ENCODE results near the gene IRX4. TPM values are rescaled to one million over a fixed set of nuclear protein-coding genes. Genes with fewer than 3 reads are reported as not detected.

The IRX4 gene
- total and polyA plus RNA-seq, 2 experiments from 2014 or later, result not detected

DNA sequence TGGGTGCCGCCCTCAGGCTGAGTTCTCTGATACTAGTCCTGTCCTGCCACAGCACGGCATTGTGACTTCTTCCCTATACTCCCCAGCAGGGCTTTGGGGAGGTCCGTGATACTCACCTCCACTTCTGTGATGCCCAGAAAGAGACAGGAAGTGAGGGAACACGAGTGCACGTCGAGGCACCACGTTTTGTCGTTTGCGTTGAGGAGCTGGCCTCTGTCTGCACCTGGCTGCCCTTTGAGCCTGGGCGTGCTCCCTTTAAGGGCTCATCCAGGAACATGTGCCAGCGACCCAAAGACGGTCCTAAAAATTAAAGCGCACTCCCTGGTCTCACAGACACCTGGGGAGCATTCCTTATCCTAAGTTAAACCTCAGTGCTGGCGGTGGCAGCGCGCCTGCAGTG is 8.7 kb upstream of the IRX4 start:
- Histone ChIP-seq H3K27me3 (replicated peaks; ENCODE audit: insufficient read depth) (peaks cover 25% of the 10 kb centered on the region), H4K20me1 (ENCODE audit: insufficient read depth) (no peaks in the 10 kb centered on the region), H3F3A (ENCODE audit: insufficient read depth) (no peaks in the 10 kb centered on the region), H3K4me3 (no peak overlapping the region), H3K4me2 (ENCODE audit: unreplicated experiment) (no peak overlapping the region), H3K9me2 (ENCODE audit: insufficient read depth) (no peaks in the 10 kb centered on the region), H3K36me3 (ENCODE audit: low read depth) (no peaks in the 10 kb centered on the region), H3K9me3 (ENCODE audit: low read depth) (no peaks in the 10 kb centered on the region), H3K27ac (no peak overlapping the region), H3K9ac (no peak overlapping the region), H2AFZ (no peak overlapping the region), H3K4me1 (ENCODE audit: insufficient read depth) (no peaks in the 10 kb centered on the region), H3K79me2 (ENCODE audit: insufficient read depth) (no peaks in the 10 kb centered on the region)
- WGBS, 2 experiments (ENCODE audit: low coverage in 1 of 2, low lambda C conversion rate in 2 of 2, missing lambda C conversion rate in 2 of 2), result 56 to 57% methylated on average over 16 of the region's 16 CpGs
- DNase-seq, result no peak
- TF ChIP-seq EZH2phosphoT487 (IDR thresholded peaks at IDR 0.05; ENCODE audit: insufficient read depth, low read depth), result no peak
- no peak for TF ChIP-seq EZH2 (IDR thresholded peaks at IDR 0.05; ENCODE audit: insufficient read depth, poor library complexity, severe bottlenecking)
- in situ Hi-C loops (cut with MboI), result no loop called here

DNA sequence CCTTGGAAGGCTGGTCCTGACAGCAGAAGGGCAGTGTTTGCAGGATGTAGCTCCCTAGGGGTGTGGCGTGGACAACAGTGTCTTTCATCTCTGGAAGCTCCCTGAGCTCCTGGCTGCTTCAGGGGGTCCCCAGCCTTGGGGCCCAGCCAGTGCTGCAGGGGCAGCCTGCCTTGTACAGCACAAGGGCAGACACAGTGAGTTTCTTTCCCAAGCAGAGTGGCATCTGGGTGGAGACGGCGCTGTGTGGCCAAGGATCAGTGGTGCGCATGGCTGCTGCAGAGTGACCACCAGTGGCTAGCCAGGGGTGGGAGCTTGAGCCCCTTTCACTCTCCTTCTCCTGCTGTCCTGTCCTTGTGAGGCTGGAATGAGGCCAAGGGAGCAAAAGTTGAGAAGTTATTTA is 7.6 kb upstream of the IRX4 start:
- no peak overlapping the region for H3K27ac ChIP-seq
- H3K9me3 ChIP-seq (ENCODE audit: low read depth), result no peaks in the 10 kb centered on the region
- no peaks in the 10 kb centered on the region for H3K4me1 ChIP-seq (ENCODE audit: insufficient read depth)
- no peak overlapping the region for H2AFZ ChIP-seq
- in situ Hi-C loops (cut with MboI), result no loop called here
- no peak overlapping the region for H3K4me3 ChIP-seq
- no peak overlapping the region for H3K4me2 ChIP-seq (ENCODE audit: unreplicated experiment)
- no peak for DNase-seq
- no peaks in the 10 kb centered on the region for H3K79me2 ChIP-seq (ENCODE audit: insufficient read depth)
- H4K20me1 ChIP-seq (ENCODE audit: insufficient read depth), result no peaks in the 10 kb centered on the region
- WGBS, 2 experiments (ENCODE audit: low coverage in 1 of 2, low lambda C conversion rate in 2 of 2, missing lambda C conversion rate in 2 of 2), result 69 to 70% methylated on average over 4 of the region's 4 CpGs
- no peaks in the 10 kb centered on the region for H3K9me2 ChIP-seq (ENCODE audit: insufficient read depth)
- TF ChIP-seq EZH2 (IDR thresholded peaks at IDR 0.05; ENCODE audit: insufficient read depth, poor library complexity, severe bottlenecking), result no peak
- no peak for TF ChIP-seq EZH2phosphoT487 (IDR thresholded peaks at IDR 0.05; ENCODE audit: insufficient read depth, low read depth)
- H3F3A ChIP-seq (ENCODE audit: insufficient read depth), result no peaks in the 10 kb centered on the region
- no peak overlapping the region for H3K9ac ChIP-seq
- peaks cover 36% of the 10 kb centered on the region for H3K27me3 ChIP-seq (replicated peaks; ENCODE audit: insufficient read depth)
- H3K36me3 ChIP-seq (ENCODE audit: low read depth), result no peaks in the 10 kb centered on the region

DNA sequence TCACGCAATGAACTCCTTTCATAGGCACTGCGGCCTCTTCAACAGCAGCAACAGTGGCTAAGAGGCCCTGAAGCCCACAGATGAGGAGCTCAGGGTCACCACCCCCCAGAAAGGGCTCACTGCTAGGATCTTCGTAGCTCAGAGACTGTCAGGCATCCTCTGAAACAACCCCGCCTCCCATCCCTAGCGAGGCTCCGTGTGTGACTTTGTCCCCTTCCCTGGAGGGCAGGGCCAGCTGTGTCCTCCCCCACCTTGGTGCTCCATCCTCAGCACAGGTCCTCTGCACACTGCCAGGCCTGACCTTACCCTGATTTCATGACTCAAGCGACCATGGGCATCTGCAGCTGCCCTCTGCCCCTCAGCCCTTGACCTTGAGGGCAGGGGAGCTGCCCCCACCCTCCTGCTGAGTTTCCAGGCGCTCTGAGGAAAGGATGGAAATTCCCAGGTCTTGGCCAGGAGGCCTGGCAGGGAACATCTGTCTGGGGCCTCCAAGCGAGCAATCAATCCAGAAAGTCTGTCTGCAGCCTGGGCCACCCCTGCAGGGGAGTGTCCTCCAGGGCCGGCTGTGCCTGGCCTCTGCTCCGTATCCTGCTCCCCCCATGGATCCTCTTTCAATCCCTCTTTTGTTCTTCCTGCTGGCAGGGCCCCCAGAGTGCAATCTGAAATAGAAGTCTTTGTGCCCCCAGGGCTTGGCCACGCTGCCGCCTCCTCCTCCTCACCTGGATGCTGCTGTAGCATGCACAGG is 6.8 kb upstream of the IRX4 start:
- TF ChIP-seq EZH2phosphoT487 (IDR thresholded peaks at IDR 0.05; ENCODE audit: insufficient read depth, low read depth) (no peak), EZH2 (IDR thresholded peaks at IDR 0.05; ENCODE audit: insufficient read depth, poor library complexity, severe bottlenecking) (no peak)
- Histone ChIP-seq H3K27me3 (replicated peaks; ENCODE audit: insufficient read depth) (peaks cover 44% of the 10 kb centered on the region), H3K79me2 (ENCODE audit: insufficient read depth) (no peaks in the 10 kb centered on the region), H3K9me2 (ENCODE audit: insufficient read depth) (no peaks in the 10 kb centered on the region), H3K36me3 (ENCODE audit: low read depth) (no peaks in the 10 kb centered on the region), H2AFZ (no peak overlapping the region), H3K9ac (no peak overlapping the region), H3F3A (ENCODE audit: insufficient read depth) (no peaks in the 10 kb centered on the region), H3K27ac (no peak overlapping the region), H3K4me1 (ENCODE audit: insufficient read depth) (no peaks in the 10 kb centered on the region), H4K20me1 (ENCODE audit: insufficient read depth) (no peaks in the 10 kb centered on the region), H3K9me3 (ENCODE audit: low read depth) (no peaks in the 10 kb centered on the region), H3K4me3 (no peak overlapping the region), H3K4me2 (ENCODE audit: unreplicated experiment) (no peak overlapping the region)
- whole genome bisulfite sequencing, 2 experiments (ENCODE audit: low coverage in 1 of 2, low lambda C conversion rate in 2 of 2, missing lambda C conversion rate in 2 of 2), result 54 to 57% methylated on average over 13 of the region's 13 CpGs
- in situ Hi-C loops (cut with MboI), result no loop called here
- no peak for DNase-seq

DNA sequence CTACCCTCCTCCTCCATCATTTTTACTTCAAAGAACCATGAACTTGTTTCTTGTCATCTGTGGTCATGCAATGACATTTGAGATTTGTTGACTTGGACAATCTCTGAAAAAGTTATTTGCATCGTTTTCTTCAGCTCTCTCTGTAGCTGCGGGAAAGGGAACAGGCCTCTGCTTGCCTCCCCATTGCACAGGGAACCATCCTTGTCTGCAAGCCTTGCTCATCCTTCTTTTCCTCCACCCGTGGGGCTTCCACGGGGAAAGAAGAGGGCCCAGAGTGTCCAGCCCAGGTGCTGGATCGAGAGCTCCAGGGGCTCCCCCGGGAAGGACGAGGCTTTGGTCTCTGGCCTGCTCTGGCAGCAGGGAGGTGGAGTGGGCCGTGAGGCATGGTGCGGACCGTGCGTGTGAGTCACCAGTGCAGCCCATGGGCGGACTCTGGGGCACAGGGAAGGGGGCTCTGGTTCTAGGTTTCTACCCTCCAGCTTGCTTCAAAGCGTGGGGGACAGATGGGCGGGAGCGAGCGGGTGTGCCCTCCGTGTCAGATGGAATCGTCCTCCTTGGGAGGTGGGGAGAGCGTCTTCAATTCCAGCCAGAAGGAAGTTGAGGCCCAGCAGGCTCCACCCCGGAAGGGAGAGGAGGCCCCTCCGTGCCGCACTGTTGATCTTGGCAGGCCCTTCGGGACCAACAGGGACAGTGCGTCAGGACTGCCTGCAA is 6.0 kb upstream of the IRX4 start:
- Histone ChIP-seq H3K4me2 (ENCODE audit: unreplicated experiment) (no peak overlapping the region), H3K4me1 (ENCODE audit: insufficient read depth) (no peaks in the 10 kb centered on the region), H3K36me3 (ENCODE audit: low read depth) (no peaks in the 10 kb centered on the region), H3F3A (ENCODE audit: insufficient read depth) (no peaks in the 10 kb centered on the region), H3K9me2 (ENCODE audit: insufficient read depth) (no peaks in the 10 kb centered on the region), H3K79me2 (ENCODE audit: insufficient read depth) (no peaks in the 10 kb centered on the region), H2AFZ (no peak overlapping the region), H3K4me3 (no peak overlapping the region), H4K20me1 (ENCODE audit: insufficient read depth) (no peaks in the 10 kb centered on the region), H3K9ac (no peak overlapping the region), H3K27ac (no peak overlapping the region), H3K27me3 (replicated peaks; ENCODE audit: insufficient read depth) (peaks cover 52% of the 10 kb centered on the region), H3K9me3 (ENCODE audit: low read depth) (no peaks in the 10 kb centered on the region)
- no peak for DNase-seq
- 71 to 73% methylated on average over 19 to 24 of the region's 24 CpGs for WGBS, 2 experiments (ENCODE audit: low coverage in 1 of 2, low lambda C conversion rate in 2 of 2, missing lambda C conversion rate in 2 of 2)
- in situ Hi-C loops (cut with MboI), result no loop called here
- no peak for TF ChIP-seq EZH2phosphoT487 (IDR thresholded peaks at IDR 0.05; ENCODE audit: insufficient read depth, low read depth)
- no peak for TF ChIP-seq EZH2 (IDR thresholded peaks at IDR 0.05; ENCODE audit: insufficient read depth, poor library complexity, severe bottlenecking)

Measured in GM23248 (cell line).